Head of caudate nucleus (tissue), 42 donors: ENCODE data around the gene OR8I2.
"Not testable (repeated sequence)": the region's sequence is repeated elsewhere in the genome, so short reads cannot be mapped to it uniquely, and the experiment has no call there.

Source experiments
- DNase-seq, 42 donors: peaks; one replicate each; pipeline versions ENCODE4 v3.0.0 to v3.0.0-alpha.2; 2020 to 2021; ENCODE audit warnings: mixed read lengths in 7 of 42
- intact Hi-C: fragments of 100-400 bp; cut with DNase I; formaldehyde crosslinking; loops from one replicate; pipeline ENCODE4 v1.15.0; 2022

Gene OR8I2

DNA sequence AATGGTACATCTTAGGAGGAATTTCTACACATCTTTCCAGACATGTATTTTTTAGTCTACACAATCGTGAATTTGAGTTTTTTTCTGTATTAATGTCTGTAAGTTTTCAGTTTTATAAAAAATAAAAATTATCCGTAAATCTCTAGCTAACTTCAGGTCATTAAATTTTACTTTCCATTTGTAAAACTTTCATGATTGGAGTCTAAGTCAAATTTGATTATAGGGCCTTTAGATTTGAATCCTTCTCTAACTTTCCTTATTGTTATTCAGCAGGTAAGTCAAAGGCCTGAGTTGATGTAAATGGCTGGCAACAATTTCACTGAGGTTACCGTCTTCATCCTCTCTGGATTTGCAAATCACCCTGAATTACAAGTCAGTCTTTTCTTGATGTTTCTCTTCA, at the start of gene OR8I2:
OR8I2 (plus strand) TSS at position 301 of the 400 bp plus-strand sequence; CDS start at position 301, 0 bp downstream.
- no peak for DNase-seq
- intact Hi-C loops: no loop called here

DNA sequence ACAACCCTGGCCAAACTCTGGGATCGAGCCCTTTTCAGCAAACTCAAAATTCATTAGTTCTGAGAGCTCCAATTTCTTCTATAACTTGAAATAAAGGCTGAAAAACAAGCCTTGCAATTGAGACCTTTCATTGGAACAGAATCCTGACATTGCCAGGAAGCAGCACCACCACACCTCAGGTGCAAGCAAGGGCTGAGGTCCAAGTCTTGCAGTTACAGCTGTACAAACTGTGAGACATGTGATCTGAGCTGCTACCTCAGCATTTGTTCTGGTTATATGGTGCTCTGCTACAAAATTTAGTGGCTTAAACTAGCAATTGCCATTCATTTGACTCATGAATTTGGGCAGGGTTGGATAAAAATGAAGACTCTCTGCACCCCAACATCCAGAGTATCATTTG, 47.6 kb upstream of the OR8I2 start:
- intact Hi-C loops: no loop called here
- no peak for DNase-seq

DNA sequence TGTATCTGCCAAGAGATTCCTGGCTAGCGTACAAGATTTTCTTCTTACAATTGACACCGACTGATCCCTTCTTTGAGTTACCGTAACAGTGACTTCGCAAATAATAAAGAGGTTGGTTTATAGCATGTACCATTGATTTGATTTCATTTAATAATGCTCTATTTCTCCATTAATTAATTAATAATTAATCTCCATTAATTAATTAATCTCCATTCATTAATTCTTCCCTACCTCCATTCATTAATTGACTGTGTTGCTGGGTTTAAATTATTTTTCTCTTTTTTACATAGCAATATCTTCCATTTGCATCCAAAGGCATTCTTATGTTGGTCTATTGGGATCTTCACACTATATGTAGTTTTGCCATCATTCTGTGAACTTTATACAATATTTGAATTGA, 44.6 kb upstream of the OR8I2 start:
- intact Hi-C loops: no loop called here
- no peak for DNase-seq

DNA sequence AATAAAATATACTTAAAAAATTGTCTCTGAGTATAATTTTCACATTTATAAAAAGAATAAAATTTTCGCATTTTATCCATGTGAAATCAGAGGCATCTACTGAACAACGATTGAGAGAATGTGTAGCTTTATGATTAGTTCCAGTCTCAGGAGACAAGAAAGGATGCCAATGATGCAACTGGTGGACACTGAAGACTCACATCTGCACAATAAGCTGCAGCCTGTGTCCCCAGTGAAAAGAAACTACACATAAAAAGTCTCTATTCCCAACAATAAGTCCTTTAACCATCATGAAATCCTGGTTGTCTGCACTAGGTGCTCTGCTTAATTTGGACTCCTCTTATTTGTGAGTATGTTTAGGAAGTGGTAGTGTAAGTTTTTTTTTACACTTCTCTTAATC, 43.6 kb upstream of the OR8I2 start:
- intact Hi-C loops: no loop called here
- DNase-seq: no peak

DNA sequence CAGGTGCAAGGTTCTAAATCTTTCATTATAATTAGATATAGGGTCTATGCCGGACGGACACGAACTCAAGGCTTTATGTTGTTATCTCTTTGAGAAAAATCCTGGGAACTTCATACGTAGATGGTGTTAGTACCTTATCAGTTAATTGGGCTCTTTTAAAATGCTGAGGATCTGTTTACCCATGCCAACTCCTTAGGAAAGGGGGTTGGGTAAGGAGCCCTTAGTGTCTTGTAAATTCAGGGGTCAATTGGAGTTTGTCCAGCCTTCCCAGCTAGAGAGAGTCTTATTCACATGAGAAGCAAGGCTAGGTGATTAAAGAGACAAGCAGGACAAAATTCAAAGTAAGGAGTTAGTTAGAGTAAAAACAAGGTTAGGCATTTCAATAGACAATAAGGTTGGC, 36.7 kb upstream of the OR8I2 start:
- DNase-seq, intact Hi-C loops: not testable (repeated sequence)

DNA sequence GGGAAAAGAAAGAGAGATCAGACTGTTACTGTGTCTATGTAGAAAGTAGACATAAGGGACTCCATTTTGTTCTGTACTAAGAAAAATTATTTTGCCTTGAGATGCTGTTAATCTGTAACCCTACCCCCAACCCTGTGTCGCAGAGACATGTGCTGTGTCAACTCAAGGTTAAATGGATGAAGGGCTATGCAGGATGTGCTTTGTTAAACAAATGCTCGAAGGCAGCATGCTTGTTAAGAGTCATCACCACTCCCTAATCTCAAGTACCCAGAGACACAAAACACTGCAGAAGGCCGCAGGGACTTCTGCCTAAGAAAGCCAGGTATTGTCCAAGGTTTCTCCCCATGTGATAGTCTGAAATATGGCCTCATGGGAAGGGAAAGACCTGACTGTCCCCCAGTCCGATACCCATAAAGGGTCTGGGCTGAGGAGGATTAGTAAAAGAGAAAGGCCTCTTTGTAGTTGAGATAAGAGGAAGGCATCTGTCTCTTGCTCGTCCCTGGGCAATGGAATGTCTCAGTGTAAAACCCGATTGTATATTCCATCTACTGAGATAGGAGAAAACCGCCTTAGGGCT, 35.4 kb upstream of the OR8I2 start:
- DNase-seq, intact Hi-C loops: not testable (repeated sequence)

DNA sequence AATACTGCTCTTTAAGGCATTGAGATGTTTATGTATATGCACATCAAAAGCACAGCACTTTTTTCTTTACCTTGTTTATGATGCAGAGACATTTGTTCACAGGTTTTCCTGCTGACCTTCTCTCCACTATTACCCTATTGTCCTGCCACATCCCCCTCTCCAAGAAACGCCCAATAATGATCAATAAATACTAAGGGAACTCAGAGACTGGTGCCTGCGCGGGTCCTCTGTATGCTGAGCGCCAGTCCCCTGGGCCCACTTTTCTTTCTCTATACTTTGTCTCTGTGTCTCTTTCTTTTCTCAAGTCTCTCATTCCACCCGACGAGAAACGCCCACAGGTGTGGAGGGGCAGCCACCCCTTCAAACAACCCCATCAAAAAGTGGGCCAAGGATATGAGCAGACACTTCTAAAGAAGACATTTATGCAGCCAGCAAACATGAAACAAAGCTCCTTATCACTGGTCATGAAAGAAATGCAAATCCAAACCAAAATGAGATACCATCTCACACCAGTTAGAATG, 34.8 kb upstream of the OR8I2 start:
- DNase-seq, intact Hi-C loops: not testable (repeated sequence)

DNA sequence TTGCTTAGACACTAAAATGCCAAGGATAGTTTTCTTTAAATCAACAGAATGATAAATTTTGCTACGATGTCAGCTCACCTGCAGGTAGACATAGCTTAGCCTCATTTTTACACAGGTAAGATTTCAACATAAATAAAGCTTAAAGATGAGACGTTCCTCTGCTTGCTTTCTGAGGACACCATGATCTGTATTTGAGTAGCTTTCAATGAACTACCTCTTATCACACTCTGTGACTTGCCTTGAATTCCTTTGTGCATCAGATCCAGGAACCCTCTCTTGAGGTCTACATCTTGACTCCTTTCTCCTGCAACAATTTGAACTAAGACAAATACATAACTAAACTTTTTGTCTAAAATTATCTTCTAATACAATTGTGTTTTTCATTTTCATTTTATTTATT, 26.1 kb upstream of the OR8I2 start:
- DNase-seq: no peak
- intact Hi-C loops: no loop called here

DNA sequence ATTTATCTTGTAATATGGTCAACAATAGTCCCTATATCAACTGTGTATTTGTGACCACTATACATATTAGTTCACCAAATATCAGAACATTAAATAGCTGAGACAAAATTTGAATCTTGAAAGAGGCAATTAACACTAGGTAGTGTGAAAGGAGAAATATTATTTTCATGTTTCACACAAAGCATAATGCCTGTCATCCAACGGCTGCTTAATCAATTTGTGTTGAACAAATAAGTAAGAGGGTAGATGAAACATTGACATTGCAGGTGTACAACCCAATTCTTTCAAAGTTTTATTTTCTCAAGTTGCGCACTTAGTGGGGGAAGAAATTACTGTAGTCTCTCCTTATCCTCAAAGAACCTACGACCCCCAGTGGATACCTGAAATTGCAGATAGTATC, 3.4 kb upstream of the OR8I2 start:
- DNase-seq: no peak
- intact Hi-C loops: no loop called here

DNA sequence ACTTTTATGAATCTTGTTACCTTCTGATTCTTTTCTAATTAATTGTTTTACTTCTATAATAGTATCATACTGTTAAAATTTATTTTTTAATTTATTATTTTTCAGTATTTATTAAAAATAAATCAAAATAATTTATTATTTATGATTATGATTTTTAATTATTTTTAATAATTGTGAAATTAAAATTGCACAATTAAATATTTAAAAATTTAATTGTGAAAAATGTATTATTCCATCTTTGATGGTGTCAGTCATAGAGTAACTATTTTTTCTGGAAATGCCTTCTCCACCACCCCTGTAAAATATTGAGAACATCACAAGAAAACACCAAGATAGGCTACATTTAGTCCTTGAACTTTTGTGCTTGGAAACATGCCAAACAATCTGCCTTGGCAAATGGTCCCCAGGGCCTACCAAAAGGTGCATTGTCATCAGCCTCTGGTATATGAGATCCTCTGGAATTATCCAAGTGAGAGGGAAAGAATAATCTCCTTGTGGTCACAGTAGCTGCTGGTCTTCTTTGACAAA, 10.2 kb downstream of the OR8I2 start, which contains the start of gene OR8H2:
OR8H2 (plus strand) TSS at position 478 of the 528 bp plus-strand sequence. CDS start 1,356 bp downstream, outside the sequence.
- intact Hi-C loops: loop anchor here (10.0 kb wide), 1 partner anchor 62 kb away; the partner anchor contains the start of gene OR8K5
- DNase-seq: no peak

DNA sequence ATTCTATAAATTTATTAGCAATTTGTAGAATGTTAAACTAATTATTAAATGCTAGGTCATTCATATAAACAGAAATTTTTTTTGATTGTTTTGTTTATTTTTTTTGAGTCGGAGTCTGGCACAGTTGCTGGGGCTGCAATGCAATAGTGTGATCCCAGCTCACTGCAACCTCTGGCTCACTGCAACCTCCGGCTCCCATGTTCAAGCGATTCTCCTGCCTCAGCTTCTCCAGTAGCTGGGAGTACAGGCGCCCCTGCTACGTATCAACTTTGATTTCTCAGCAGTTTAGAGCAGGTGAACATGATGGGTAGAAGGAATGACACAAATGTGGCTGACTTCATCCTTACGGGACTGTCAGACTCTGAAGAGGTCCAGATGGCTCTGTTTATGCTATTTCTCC, 29.0 kb downstream of the OR8I2 start, which contains the start of gene OR8H3:
OR8H3 (plus strand) TSS at position 301 of the 400 bp plus-strand sequence; CDS start at position 301, 0 bp downstream.
- DNase-seq: no peak
- intact Hi-C loops: no loop called here

DNA sequence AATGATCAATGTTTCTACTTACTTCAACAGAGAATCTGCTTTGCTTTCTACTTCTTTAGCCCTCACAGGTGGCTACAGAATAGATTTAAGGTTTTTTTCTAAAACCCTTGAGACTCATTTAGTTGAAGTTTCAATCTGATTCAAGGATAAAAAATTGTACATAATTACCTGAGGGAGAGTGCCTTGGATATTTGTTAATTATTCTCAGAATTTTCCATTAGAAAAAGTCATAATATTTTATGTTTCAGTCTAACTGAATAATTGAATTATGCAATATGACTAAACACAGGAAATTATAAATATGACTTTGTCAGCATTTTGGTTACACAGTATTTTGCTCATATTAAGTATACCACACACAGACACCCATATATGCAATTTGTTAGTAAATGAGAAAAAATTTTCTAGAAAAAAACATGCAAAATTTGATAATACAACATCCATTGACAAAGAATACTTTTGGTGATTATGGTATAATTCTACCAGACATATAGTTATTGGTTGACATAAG, 47.1 kb downstream of the OR8I2 start, which contains the start of gene OR8J3:
OR8J3 (minus strand) TSS at position 51 of the 511 bp plus-strand sequence. CDS start 2,483 bp downstream, outside the sequence.
- intact Hi-C loops: no loop called here

DNA sequence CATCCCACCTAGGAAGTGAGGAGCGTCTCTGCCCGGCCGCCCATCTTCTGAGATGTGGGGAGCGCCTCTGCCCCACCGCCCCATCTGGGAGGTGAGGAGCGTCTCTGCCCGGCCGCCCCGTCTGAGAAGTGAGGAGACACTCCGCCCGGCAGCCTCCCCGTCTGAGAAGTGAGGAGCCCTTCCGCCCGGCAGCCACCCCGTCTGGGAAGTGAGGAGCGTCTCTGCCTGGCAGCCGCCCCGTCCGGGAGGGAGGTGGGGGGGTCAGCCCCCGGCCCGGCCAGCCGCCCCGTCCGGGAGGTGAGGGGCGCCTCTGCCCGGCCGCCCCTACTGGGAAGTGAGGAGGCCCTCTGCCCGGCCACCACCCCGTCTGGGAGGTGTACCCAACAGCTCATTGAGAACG, 50.6 kb downstream of the OR8I2 start:
- intact Hi-C loops, DNase-seq: not testable (repeated sequence)

More for the DNA sequence above, 47.1 kb downstream of the OR8I2 start, which contains the start of gene OR8J3:
- no peak for DNase-seq
